ENCODE measurements around the gene DYSF.

DNA sequence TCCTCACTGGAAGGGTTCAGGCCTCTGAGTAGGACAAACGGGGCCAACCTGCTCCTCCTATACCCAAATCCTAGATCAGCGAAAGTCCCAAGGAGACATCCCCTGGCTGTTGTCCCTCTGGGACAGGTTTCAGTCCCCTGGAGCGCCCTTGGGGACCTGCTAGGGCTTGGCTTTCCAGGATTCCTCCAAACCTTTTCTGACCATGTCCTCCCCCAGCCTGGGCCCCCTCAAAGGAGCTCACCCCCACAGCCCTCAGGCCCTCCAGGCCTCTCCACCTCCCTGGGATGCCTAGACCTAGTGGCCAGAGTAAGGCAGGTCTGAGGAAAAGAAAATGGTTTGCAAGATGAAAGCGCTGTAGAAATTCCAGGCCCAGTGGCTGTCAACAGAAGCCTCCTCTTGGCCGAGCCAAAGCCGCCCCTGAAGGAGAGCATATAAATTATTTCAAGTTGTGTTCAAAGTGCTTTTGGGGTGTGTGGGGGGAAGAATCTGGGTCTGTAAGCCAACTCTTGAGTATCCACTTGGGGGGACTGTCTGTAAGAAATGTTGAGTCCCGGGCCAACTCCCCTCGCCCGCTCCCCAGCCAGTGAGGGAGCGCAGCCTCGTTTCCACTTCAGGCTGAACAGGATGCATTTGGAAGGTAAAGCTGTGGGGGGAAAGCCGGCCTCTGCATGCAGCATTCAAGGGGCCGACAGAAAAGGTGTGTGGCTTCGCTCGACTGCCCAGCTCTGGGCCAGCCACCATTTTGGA is 158.6 kb downstream of the DYSF start:
- TF ChIP-seq TAF1 (IDR thresholded peaks at IDR 0.05; ENCODE audit: borderline replicate concordance, insufficient read depth, low read length) (no peak), POLR2AphosphoS5 (IDR thresholded peaks at IDR 0.05; ENCODE audit: low read depth, low read length) (no peak), FOXP2 (optimal IDR thresholded peaks at IDR 0.05; ENCODE audit: borderline replicate concordance, extremely low read depth, extremely low read length, insufficient read depth) (no peak), SIN3A (IDR thresholded peaks at IDR 0.05; ENCODE audit: borderline replicate concordance, insufficient read depth, low read length) (no peak)
- TF ChIP-seq, protein P1, sequence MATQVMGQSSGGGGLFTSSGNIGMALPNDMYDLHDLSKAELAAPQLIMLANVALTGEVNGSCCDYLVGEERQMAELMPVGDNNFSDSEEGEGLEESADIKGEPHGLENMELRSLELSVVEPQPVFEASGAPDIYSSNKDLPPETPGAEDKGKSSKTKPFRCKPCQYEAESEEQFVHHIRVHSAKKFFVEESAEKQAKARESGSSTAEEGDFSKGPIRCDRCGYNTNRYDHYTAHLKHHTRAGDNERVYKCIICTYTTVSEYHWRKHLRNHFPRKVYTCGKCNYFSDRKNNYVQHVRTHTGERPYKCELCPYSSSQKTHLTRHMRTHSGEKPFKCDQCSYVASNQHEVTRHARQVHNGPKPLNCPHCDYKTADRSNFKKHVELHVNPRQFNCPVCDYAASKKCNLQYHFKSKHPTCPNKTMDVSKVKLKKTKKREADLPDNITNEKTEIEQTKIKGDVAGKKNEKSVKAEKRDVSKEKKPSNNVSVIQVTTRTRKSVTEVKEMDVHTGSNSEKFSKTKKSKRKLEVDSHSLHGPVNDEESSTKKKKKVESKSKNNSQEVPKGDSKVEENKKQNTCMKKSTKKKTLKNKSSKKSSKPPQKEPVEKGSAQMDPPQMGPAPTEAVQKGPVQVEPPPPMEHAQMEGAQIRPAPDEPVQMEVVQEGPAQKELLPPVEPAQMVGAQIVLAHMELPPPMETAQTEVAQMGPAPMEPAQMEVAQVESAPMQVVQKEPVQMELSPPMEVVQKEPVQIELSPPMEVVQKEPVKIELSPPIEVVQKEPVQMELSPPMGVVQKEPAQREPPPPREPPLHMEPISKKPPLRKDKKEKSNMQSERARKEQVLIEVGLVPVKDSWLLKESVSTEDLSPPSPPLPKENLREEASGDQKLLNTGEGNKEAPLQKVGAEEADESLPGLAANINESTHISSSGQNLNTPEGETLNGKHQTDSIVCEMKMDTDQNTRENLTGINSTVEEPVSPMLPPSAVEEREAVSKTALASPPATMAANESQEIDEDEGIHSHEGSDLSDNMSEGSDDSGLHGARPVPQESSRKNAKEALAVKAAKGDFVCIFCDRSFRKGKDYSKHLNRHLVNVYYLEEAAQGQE (IDR thresholded peaks at IDR 0.05; ENCODE audit: insufficient read depth in 1 of 2, low read depth in 2 of 2, low read length in 2 of 2): no peak

All from PFSK-1 (cell line).